GM19438 (cell line): Measurements from ENCODE around the gene TCFL5.

Experiments
- ATAC-seq: cut with Tn5 transposase; IDR thresholded peaks from one replicate; pipeline ENCODE4 v1.9.1; 2021; ENCODE audit warnings: low read depth; ENCODE audit not compliant: unreplicated experiment

The TCFL5 gene

DNA sequence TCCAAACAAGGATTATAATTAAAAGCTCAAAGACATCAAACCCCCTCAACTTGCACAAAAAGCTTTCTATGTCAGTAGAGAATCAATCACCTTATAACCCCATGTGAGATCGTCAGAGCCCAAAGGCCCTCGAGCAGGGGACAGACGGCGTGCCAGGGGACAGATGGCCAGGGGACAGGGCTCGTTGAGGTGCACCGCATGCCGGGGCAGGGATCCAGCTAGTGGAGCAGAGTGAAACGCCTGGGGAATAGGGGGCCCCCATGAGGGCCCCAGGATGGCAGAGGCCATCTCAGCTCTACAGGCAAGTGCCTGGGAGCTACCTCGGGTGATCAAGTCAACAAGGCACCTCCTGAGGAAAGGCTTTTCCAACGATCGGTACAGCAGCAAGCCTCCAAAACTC lies 36.0 kb upstream of the TCFL5 start:
- ATAC-seq, result no peak

DNA sequence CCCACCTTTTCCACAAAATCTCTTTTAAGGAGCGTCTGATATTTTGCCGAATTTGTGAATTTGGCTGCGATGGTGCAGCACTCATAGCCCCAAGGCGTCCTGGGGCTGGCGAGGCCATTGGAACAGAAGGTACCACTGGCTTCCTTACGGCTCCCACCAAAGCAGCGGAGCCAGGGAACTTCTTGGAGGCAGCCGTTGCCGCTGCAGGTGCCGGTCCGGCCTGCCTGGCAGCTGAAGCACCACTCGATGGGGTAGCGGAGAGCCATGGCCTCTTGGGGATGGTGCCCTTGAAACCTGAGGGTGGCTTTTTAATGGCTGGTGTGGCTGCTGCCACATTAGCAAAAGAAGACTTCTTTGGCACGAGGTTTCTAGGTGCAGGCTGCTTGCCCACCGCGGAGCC lies 34.9 kb upstream of the TCFL5 start:
- no peak for ATAC-seq

DNA sequence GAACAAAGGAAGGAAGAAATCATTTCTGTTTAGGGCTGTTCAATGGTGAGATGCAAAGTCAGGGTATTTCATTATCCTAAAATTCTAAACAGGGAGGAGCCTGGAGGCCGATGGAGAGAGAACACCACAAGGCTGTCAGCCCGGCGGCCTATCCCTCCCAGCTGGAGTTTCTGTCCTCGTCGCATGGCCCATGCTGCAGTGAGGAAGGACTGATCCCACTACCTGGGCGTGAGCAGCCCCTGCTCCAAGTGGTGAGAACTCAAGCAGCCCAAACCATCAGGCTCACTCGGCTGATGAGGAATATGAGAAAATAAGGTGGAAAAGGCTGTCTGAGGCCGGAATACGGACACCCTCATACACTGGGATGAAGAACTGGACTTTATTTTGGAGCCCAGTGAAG lies 33.9 kb upstream of the TCFL5 start:
- no peak for ATAC-seq

DNA sequence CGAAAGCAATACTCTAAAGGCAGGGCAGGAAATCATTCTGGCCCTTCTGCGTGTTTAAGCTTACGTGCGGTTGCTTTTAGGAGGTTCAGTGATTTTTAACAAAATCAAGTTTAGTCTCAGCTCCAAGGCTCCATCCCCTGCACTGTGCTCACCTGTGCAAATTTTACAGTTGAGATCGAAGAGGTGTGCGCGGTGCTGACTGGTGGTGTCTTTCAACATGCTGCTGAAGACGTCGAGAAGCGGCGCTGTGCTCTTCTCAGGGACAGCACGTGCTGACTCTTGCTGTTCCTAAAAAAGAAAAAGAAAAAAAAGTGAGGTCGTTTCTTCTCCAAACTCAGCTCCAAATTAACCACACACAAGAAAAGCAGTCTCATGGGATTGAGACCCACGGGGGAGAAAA lies 32.6 kb upstream of the TCFL5 start:
- no peak for ATAC-seq

DNA sequence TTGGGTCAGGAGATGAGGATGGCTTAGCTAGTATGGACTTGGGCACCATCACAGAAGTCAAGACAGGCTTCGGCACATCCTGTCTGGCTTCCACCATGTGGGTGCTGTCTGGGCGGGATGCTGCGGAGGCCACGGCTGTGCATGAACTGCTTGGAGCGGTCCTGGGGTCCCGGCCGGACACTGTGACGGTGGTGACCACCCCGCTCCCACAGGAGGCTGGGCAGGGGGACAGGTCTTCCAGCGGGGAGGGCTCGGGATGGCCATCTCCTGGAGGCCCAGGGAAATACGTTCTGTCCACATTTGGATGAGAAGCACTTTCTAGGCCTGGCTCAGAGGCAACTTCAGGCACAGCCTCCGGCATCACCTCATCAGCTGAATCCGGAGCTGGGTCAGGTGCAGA lies 32.1 kb upstream of the TCFL5 start:
- ATAC-seq, result no peak

DNA sequence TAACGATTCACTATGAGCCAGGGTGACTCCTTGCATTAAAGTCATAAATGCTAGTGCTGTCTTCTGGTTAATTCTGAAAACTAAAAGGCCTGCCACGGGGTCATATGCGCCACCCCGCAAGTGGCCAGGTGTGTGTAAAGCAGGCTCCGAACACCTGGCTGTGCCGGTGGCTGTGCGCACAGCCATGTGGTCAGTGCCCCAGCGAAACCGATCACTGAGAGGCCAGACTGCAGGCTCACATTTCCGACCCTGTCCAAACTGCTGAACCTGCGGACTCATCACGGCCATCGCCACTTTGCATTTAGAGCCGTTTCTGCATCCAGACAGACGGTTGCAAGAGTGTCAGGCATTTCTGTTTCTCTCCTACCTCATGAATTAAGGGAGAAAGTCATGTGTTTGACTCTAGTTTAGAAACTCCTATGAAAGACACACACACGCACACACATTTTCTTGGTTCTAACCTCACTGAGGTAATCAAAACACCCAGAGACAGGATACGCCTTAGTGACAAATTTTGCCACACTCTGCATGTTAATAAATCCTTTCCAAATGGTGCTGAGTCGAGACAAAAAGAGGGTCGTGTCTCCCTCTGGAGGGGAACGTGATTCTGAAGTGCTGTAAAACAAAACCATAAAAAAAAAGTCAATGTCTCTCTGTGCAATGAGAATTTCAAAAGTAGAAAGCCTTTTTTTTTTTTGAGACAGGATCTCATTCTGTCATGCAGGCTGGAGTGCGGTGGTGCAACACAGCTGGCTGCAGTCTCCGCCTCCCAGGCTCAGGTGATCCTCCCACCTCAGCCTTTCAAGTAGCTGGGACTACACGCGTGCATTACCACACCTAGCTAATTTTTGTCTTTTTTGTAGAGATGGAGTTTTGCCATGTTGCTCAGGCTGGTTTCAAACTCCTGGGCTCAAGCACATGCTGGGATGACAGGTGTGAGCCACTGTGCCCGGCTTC lies 31.0 kb upstream of the TCFL5 start:
- ATAC-seq, result no peak

DNA sequence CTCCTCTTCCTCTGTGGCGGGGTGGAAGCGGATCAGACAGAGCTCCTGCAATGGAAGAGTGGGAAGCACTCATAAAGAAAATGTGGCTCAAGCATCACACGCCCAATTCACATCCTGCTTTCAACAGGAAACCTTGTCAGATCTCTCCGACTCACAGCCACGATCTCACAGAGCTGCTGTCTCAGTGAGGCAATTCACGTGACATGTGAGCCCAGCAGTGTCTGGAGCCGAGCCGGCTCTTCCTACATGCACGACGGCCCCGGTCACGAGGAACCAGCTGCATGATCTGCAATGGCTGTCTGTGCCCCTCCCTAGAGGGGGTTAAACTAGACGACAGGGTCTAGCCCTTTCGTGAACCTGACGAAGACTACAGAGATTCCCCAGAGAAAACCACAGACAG lies 29.5 kb upstream of the TCFL5 start:
- no peak for ATAC-seq

DNA sequence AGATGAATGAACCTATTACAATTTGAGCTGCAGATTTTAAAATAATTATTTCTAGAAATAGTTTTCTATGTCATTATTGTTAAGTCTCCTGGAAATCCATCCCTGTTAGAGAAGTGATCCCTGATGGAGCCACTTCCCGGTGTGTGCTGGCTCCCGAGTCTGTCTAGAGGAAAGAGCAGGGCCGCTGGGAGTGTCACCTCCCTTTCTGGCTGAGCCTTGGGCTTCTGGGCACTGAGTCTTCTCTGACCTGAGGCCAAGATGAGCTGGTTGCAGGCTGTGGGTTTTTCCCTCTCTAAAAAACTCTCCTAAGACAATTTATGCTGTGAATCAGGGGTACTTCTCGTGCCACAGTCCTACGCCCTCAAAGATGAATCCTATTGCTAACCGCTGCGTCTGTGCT lies 28.8 kb upstream of the TCFL5 start:
- ATAC-seq, result no peak

DNA sequence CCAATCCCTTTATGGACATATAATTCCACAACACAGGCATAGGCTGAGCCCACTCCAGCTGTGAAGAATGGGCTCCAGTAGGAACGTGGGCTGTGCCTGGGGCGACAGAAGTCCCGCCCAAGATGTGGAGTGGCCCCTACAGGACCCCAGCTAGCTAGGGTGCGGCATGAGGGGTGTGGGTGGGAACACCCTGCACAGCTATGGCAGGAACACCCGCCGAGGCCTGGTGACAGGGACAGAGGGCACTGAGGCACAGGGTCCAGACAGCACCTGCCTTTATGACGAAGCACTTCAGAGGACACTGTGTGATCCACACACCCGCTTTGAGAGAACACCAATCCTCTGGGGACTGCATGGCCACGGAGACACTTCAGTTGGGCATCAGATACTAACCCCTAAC lies 28.2 kb upstream of the TCFL5 start:
- ATAC-seq, result no peak

DNA sequence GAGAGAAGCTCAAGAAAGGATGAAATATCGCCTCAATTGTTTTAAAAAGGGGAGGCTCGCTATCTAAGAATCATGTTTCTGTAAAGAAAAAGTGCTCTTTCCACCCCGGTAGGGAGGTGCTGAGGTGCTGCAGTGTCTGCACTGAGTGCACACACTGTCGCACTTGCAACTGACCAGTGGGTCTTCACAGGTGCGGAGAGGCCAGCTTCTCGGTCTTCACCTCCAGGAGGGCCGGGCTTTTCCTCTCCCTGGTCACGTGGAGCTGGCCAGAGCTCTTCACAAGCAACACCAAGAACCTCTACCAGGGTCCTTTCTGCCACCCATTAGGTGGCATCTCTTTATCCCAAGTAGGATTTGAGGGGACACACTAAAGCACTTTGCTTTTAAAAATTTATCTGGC lies 27.8 kb upstream of the TCFL5 start:
- no peak for ATAC-seq

DNA sequence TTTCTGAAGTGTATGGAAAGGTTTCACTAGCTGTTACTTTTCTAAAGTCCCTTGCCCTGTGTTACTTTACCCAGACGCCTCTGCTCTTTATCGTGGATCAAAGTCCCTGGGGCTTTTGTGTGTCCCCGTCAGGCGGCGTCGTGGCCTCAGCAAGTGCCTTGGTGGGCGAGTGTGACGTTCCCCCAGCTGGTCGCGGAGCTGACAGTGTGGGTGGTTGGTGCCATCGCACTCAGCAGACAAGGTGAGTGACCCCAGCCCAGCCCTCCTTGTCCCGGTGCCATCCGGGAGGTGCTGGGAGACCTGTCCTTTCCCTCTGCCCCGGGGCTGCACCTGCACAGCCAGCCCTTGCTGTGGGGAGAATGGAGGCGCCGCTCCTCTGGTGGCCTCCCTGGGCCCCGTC lies 27.3 kb upstream of the TCFL5 start:
- ATAC-seq, result no peak

DNA sequence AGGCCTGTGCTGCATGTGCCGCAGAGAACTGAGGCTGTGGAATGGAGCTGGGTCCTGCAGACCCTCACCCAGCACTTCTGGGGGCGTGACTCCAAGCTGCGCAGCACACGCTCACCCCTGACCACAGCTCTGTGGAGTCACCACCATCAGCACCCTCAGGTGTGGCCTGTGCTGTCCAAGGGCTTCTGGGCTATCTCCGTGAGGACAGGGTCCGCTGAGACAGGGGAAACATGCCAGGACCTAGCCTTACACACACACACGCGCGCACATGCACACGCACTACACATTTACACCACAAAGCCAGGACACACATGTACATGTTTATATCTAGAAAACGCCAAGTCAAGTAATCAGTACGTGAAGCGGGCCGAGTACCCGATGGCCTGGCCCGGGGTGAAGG lies 26.8 kb upstream of the TCFL5 start:
- ATAC-seq, result no peak

DNA sequence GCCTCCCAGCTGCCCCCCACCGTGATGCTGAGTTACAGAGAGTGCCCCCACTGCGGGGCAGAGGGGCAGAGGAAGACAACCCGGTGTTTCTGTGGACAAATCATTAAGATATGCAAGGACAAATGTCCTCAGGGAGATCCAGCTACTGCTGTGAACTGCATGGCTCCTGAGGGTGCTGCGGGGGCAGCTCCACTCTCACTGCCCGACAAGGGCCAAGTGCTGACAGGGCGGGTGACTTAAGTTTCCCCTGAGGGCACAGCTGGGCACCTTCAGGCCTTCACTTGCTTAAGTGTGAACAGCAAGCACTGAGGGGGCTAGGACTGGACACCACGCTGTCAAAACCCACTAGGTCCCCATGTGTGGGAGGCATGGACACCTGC lies 26.2 kb upstream of the TCFL5 start:
- no peak for ATAC-seq

DNA sequence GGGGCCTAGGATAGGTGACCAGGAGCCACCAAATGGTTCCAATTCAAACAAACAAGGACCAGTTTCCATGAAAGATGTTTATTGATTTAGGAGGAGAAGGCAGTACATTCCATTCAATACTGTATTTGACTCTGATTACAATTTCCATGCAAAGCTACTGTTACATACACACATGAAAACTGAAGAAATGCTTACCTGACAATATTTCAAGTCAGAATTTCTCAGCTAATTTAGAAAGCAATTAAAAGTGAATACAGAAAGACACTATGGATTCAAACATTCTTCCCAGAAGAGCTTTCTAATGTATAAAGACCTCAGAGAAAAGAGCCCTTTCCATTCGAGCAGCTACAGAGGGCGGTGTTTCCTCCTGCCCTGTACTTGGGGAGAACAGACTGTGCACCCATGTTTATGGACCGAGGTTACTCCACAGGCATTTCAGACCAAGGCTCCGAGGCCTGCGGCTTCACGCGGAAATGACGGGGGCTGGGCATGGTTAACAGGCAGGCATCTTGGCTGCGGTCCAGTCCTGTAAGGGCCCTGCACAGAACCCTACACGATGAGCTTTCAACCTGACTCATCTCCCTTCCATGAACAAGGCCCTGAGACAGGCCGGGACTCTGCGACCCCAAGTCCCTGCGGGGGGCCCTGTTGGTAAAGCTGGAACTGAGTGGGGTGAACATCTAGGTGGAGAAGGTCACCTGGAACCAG lies 25.7 kb upstream of the TCFL5 start:
- ATAC-seq, result no peak

DNA sequence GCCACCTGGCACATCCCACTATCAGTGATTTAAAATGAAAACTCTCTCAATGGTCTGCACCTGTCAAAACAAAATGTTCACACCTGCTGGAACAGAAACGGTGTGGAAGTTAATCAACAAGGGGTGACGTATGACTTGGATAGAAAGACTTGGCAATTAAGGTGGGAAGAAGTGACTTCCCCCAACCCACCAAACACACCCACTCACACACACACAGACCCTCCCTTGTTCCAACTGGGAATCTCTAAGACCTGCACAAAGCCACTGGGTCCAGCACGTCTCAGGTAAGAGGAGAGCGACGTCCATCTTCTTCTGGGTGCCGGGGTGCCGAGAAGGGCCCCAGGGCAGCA lies 25.1 kb upstream of the TCFL5 start:
- no peak for ATAC-seq

DNA sequence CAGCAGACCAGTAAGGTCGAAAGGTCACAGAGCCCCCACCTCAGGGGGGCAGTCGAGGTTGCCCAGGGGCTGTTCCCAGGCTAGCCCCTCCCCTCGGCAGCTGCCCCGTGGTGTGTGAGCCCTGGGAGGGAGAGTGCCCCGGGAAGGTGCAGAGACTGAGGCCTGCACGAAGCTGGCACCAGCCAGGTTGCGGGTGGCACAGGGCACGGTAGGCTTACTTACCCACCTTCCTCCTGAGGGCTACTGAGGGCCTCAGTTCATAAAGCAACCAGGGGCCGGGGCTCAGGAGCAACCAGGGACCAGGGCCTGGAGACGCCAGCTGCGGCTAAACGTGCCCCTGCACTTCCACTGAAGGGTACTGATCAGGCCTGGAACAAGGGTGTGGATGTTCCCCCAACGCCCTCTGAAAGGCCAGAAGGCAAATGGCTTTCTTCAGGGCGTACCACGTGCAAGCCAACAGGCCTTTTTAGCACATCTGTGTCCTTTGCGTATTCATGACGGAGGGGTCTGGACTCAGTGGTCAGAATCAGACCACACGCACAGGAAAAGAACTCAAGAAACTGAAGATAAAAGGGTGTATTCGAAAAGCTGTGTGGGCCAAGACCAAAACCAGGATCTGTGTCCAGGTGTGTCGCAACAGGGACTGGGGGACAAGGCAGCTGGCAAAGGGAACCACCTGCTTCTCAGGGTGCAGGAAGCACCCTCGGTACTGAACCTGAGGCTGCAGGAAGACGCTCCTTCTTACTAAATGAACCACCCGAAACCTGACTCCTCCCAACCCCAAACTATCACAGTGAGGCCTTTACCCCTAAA lies 24.5 kb upstream of the TCFL5 start:
- ATAC-seq, result no peak

DNA sequence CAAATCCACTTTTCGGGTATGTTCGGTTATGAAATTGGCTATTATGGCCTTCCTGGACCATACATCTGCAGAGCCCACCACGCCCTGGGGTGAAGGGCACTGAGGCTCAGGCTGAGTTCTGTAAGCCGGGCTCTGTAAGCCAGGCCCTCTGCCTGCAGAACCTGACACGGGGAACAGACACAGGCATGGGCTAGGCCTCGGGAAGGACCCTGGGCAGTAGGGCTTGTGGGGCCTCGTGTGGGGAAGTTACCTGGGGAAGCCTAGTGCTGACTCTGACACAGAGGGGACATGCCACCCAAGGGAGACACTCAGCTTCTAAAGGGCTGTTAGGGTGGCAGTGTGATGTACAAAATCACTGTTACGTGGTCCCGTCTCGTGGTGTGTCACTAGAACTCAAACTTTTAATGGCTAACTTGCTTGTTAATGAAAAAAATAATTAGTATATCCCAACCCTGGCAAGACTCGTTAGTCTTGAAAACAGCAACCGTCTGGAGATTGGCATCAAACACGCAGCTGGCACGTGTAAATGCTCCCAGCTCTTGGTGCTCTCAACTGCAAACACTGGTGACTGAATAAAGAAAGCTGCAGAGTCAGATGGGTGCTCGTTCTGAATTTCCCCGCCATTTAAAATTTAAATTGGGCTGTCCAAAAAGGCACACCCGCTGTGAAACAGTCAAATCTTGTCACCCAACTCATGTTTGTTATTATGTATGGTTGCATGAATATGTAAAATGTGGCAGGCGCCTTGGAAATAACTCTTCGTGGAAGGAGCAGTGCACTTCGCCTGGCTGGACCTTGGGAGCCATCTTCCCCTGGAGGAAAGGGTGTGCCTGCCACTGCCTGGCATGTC lies 23.6 kb upstream of the TCFL5 start:
- ATAC-seq, result no peak

DNA sequence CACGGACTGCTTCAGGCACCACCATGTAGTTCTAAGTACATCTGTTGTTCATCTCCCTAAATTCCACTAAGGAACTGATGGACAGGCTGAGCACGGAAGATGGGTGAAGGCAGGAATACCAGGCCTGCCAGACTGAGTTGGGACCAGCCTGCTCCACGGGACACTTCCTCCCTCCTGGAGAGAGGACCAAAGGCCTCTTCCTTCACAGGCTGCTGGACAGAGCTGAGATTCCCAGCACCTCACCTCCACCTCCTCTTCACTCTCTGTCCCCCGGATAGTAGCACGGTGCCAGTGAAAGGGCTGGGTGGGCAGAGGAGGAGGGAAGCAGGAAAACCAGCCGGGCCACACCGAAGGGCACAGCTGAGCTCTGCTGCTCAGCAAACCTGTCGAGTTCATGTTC lies 22.9 kb upstream of the TCFL5 start:
- ATAC-seq, result no peak

DNA sequence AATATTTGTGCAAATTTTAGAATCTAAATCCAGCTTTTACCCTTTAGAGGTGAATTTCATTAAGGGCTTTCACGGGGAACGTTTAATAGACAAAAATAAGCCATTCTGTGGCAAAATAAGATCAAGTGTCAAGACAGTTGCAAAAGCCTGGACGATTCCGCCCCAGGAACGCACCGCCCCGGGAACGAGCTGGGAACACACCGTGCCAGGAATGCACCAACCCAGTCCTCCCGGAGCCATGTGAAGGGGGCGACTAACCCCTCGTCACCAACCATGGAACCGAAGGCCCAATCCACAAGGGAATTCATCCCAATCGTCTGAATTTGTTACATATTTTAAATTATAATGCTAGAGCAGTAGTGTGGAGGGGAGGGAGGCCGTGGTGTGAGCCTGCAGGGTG lies 20.8 kb upstream of the TCFL5 start:
- no peak for ATAC-seq

DNA sequence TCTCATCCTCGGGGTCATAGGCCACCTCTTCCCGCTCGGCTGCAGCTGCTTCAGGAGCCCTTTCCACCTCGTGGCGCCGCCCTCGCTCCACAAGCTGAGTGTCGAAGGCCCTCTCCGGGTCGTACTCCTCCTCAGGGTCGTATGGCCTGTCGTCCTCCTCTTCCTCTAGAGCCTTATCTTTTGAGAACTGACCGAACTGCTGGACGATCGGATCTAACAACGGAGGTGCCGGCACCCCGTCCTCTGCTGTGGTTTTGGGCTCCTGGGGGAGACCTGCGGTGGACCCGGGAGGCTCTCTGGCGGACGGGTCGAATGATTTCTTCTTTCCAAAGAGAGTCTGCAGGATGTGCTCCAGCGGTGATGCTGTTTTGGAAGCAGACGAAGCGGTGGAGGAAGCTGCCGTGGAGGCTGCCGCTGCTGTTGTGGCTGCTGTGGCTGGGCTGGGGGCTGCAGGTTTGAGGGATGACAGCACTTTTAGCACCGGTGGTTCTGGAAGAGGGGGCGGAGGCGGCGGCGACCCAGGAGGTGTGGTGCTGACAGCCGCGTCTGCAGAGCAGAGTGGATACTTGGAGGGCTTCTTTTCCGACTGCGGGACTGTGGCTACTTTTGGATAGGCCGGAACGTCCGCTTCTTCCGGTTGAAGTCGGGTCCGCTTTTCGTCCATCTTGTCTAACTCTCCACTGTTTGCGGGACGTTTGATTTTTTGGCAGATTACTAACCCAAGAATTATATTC lies 20.2 kb upstream of the TCFL5 start:
- no peak for ATAC-seq
